HepG2 (cell line): ENCODE measurements around the gene SLC1A4.

Source experiments
- CTCF ChIP-seq: sonication (generic); formaldehyde crosslinking; IDR thresholded peaks from 2 replicates; pipeline ENCODE4 v1.5.0; 2020; ENCODE audit warnings: mild to moderate bottlenecking, missing genetic modification reagents, moderate library complexity
- E2F1 ChIP-seq: sonication (generic); formaldehyde crosslinking; IDR thresholded peaks from 2 replicates; pipeline ENCODE4 v1.5.0; 2020; ENCODE audit warnings: missing genetic modification reagents
- HOXA9 ChIP-seq: sonication (generic); formaldehyde crosslinking; IDR thresholded peaks from 2 replicates; pipeline ENCODE4 v1.8.1; 2022; ENCODE audit warnings: missing genetic modification reagents, mild to moderate bottlenecking, moderate library complexity, borderline replicate concordance
- KAT2B ChIP-seq: fragments of 150-350 bp; IDR thresholded peaks from 2 replicates; pipeline ENCODE4 v1.6.1; 2014; ENCODE audit warnings: low read depth, low read length, borderline replicate concordance
- KDM5B ChIP-seq: sonication (generic); formaldehyde crosslinking; IDR thresholded peaks from 2 replicates; pipeline ENCODE4 v1.4.0; 2020; ENCODE audit warnings: missing genetic modification reagents, mild to moderate bottlenecking, borderline replicate concordance
- MTF1 ChIP-seq: sonication (generic); formaldehyde crosslinking; IDR thresholded peaks from 2 replicates; pipeline ENCODE4 v1.5.0; 2020; ENCODE audit warnings: missing genetic modification reagents
- NFYB ChIP-seq: sonication (generic); formaldehyde crosslinking; IDR thresholded peaks from 2 replicates; pipeline ENCODE4 v1.4.0; 2020; ENCODE audit warnings: missing genetic modification reagents
- ZBTB3 ChIP-seq: sonication (generic); formaldehyde crosslinking; IDR thresholded peaks from 2 replicates; pipeline ENCODE4 v1.4.0; 2020; ENCODE audit warnings: low read depth, mild to moderate bottlenecking, moderate library complexity, missing genetic modification reagents, borderline replicate concordance
- ZNF792 ChIP-seq: IDR thresholded peaks from 2 replicates; pipeline ENCODE4 v1.6.1; 2016
- ZSCAN25 ChIP-seq: sonication (generic); formaldehyde crosslinking; IDR thresholded peaks from 2 replicates; pipeline ENCODE4 v1.8.0; 2022; ENCODE audit warnings: mild to moderate bottlenecking, missing genetic modification reagents

- TF ChIP-seq KAT2B, result no peak
- no peak for TF ChIP-seq ZBTB3 (CRISPR knock-in tag)
- TF ChIP-seq KDM5B (CRISPR knock-in tag), result no peak
- no peak for TF ChIP-seq ZNF792
- TF ChIP-seq HOXA9 (CRISPR knock-in tag), result no peak
- TF ChIP-seq NFYB (CRISPR knock-in tag), result no peak
- TF ChIP-seq E2F1 (CRISPR knock-in tag), result no peak
- TF ChIP-seq ZSCAN25 (CRISPR knock-in tag), result no peak
- no peak for TF ChIP-seq CTCF
- no peak for TF ChIP-seq MTF1 (CRISPR knock-in tag)
These were observed 72.1 kb downstream of the SLC1A4 start for GRCh38 chr2:65061146-65061909.
